ENCODE data around the gene FUT2.

DNA sequence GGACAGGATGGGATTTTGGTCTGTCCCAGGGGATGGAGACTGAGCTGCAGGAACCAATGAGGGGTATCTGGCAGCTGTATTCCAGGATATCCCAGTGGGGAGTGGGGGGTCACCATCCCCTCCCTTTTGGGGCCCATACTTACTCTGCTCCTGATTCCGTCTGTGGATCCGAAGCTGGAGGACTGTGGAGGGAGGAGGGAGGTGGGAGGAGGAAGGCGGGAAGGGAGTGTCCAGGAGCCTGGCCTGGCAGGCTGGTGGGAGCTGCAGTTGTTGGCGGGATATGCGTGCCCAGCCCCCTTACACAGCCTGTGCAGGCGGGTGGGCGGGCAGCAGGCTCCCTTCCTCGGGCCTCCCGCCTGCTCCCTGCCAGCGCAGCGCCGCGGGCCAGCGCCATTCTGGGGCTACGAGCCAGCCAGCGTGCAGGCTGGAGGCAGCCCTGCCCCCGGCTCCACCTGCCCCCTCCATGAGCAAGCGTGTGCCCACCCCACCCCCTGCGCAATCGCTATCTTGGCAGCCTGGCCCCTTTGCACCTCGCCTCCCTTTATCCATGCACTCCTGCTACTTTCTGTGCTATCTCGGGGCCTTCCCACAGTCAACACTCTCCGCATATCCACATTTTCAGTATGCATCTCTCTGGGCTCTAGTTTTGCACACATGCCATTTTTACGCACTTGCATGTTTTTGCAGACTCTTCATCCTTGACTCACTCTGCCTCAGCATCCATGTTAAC is 21.0 kb downstream of the FUT2 start:
- no peak for TF ChIP-seq GATA2 (IDR thresholded peaks at IDR 0.05; ENCODE audit: low read depth, low read length)
- no peak for TF ChIP-seq GATA3 (IDR thresholded peaks at IDR 0.05; ENCODE audit: low read depth, low read length)
